ENCODE data around the gene BIRC7.

DNA sequence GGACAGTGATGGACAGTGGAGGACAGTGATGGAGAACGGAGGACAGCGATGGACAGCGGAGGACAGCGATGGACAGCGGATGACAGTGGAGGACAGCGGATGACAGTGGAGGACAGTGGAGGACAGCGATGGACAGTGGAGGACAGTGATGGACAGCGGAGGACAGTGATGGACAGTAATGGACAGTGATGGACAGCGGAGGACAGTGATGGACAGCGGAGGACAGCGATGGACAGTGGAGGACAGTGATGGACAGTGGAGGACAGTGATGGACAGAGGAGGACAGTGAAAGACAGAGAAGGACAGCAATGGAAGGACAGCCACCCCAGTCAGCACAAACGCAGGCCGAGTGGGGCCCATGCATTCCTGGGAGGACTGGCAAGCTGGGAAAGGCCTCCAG, 21.9 kb downstream of the BIRC7 start:
- no peak for TF ChIP-seq POLR2A (IDR thresholded peaks at IDR 0.05; ENCODE audit: low read depth, low read length)
- TF ChIP-seq POLR2AphosphoS5 (IDR thresholded peaks at IDR 0.05; ENCODE audit: low read depth, low read length): no peak
